ENCODE results near the gene MPZL1.

The MPZL1 gene

DNA sequence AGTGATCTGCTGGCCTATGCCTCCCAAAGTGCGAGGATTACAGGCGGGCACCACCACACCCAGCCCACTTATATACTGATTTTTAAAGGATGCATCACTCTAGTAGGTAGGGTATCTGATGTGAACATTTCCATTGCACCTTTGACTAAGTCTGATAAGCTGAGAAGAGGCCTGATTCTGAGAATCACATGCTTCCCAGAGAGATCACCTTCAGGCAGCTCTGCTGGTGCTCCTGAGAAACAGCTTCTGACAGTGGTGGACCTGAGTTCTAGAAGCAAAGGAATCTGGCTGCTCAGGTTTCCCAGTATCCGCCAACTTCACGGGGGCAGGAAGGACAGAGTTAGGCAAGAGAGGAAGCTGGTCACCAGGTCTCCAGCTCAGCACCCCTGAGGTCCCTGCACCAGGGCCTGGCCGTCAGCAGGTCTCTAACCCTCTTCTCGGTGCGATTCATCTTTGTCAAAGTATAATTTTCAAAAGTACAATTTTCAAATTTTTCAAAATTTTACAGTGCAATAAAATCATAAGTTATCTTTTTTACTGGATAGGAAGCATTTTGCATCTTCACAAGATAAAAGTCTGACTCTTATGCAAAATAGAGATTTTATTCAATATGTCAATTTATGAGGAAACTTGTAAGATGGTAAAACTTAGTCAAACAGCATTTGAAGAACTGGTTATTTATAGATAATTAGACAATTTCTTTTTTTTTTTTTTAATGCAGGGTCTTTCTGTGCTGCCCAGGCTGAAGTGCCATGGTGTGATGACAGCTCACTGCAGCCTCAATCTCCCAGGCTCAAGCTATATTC lies 25.8 kb upstream of the MPZL1 start:
- DNase-seq: no peak

DNA sequence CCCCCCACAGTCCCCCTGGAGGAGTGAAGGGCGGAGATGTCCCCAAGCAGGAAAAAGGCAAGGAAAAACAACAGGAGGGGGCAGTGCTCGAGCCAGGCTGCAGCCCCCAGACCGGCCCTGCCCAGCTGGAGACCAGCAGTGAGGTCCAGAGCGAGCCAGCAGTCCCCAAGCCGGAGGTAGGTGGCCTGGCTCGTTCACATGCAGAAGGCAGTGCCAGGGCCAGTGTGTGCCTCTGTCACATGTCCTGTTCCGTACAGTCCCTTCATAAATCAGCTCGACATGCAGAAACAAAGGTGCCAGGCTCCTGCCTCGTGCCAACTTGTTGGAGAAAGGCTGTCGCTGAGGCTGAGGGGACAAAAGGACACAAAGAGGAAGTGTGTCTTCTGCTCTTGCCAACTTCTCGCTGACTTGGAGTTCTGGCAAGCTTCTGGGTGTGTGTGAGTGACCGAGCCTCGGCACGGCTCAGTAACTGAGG lies 24.1 kb upstream of the MPZL1 start:
- DNase-seq: no peak

- no peak for DNase-seq
These were observed 23.5 kb upstream of the MPZL1 start for GRCh38 chr1:167698313-167698712.

DNA sequence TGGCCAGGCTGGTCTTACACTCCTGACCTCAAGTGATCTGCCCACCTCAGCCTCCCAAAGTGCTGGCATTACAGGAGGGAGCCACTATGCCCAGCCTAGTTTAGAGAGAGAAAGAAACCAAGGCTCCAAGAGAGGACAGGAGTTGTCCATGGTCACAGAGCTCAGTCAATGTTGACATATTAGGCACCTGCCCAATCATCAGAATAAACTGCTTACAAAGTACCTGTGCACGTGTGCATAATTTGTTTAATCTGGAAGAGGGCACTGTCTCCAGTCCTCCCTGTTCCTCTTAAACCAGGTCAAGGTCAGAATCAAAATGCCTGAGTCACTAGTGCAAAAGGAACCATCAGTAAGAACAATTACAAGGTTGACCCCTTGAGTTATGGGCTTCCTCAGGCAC lies 20.3 kb upstream of the MPZL1 start:
- no peak for DNase-seq

GRCh38 chr1:167703557-167703956 lies 18.2 kb upstream of the MPZL1 start:
- DNase-seq: no peak

GRCh38 chr1:167704715-167705114 lies 17.1 kb upstream of the MPZL1 start:
- DNase-seq: no peak

DNA sequence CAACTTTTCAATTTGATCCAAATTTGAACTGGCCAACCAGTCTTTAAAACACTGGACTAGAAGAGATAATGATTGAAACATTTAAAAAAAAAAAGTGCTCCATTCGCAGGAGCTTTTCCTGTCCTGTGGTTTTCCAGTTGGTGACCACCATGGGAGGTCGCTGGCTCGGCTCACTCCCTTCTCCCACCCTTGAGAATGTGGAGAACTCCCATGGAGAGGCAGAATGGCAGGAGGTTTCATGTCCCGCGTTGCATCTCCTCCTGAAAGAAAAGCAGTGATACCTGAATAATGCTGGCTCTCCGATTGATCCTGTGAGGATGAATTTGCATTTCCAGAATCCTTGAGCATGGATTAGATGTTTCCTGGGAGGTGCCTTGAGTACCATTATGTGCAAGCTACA lies 16.5 kb upstream of the MPZL1 start:
- no peak for DNase-seq

DNA sequence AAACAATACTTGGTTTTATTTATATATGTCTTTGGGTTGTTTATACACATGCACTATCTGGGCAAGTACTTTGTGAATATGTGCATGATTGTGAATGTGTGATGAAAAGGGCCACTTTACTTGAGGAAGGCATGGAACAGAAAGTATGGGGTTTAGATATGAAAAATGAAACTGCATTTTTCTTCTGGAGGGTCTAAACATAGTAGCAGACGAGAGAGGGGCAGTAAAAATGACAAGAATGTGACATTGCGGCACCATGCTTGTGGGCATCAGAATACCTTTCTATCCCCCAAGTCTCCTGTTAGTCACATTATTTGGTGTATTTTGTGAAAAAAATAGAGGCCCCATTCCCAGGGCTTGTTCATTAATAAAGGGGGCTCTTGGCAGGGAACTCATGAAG lies 15.4 kb upstream of the MPZL1 start:
- no peak for DNase-seq

GRCh38 chr1:167706931-167707877 lies 14.6 kb upstream of the MPZL1 start:
- DNase-seq: no peak

GRCh38 chr1:167707942-167708341 lies 13.8 kb upstream of the MPZL1 start:
- DNase-seq: no peak

- no peak for DNase-seq
These were observed 12.8 kb upstream of the MPZL1 start for GRCh38 chr1:167708940-167709389.

- DNase-seq: no peak
These were observed 10.9 kb upstream of the MPZL1 start for GRCh38 chr1:167710836-167711235.

DNA sequence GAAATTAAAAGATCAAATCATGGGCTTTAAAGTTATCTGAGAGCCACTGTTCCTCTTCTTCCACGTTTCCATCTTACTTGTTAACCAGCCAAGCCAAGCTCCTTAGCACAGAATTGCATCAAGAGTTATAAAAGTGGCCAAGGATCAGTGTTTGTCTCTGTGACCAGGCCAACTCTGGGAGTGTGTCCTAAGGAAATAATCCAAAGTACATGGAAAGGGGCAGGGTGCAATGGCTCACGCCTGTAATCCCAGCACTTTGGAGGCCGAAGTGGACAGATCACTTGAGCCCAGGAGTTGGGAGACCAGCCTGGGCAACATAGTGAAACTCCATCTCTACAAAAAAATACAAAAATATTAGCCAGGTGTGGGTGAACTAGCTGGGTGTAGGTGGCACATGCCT lies 10.0 kb upstream of the MPZL1 start:
- DNase-seq: no peak

DNA sequence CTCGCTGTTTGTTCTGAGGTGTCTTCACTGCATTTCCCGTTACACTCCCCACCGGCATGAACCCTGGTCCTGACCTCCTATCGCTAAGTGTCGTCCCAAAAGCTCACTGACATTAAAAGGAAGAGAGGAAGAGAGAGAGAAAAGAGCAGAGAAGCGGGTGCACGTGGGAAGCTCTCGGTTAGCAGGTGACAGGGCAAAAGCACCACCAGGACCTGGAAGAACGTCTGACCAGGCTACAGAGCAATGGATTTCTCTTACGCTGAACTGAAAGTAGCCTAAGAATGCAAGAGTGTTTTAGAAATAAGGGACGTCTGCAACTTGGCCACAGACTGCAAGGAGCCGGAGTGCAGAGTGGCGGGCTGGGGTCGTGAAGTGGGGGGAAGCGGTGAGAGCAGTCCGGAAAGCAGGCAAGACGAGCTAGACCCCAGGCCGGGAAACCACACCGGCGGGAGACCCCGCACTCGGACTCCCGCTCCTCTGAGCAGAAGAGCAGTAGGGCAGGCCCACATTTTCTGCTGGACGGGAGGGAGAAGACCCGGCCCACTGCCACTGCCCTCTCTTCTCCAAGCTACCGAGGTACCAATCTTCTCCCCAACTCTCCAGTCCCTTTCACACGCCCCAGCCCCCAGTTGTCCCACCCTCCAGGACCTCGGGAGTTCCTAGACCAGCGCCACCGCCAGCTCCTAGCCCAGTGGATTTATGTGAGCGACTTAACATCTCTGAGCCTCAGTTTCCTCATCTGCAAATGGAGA lies 8.3 kb upstream of the MPZL1 start:
- no peak for DNase-seq

GRCh38 chr1:167714098-167714438 lies 7.7 kb upstream of the MPZL1 start:
- peak in 1 of 2 experiments; percentile 75 for DNase-seq

- peak; percentile 90 to 91 for DNase-seq
These were observed 7.2 kb upstream of the MPZL1 start for GRCh38 chr1:167714439-167715156.

- DNase-seq: peak; percentile 84 to 87
These were observed 6.4 kb upstream of the MPZL1 start for GRCh38 chr1:167715157-167715999.

- DNase-seq: no peak
These were observed 5.8 kb upstream of the MPZL1 start for GRCh38 chr1:167716000-167716271.

DNA sequence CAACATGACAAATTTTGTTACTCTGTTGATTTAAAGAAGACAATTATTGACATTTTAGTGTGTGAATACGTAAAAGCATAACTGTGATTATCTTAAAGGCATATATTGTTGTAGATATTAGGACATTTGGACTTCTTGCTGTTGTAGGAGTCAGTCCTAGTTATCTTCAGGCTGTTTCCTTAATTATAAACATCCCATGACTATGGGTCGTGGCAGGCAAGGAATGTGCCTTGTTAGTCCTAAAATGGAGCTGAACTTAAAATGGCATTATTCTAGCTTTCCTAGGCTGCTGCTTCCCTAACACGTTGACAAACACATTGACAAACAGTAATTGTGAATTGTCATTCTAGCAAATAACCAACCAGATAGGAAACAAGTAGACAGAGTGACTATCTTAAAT lies 4.4 kb upstream of the MPZL1 start:
- no peak for DNase-seq

GRCh38 chr1:167718914-167719691 lies 2.7 kb upstream of the MPZL1 start:
- DNase-seq: no peak
